CMK (cell line): ENCODE data around the gene DDX47.

Source experiments
- DNase-seq: peaks from one replicate; pipeline ENCODE4 v3.0.0-alpha.2; 2010; ENCODE audit warnings: low read depth

Gene DDX47

GRCh38 chr12:12813120-12814101, at the start of gene DDX47:
DDX47 (plus strand) TSS chr12:12813346; CDS start chr12:12813368, 22 bp downstream.
- DNase-seq = peak; percentile 83

- no peak for DNase-seq
Observed at GRCh38 chr12:12764824-12765223, 48.3 kb upstream of the DDX47 start.

GRCh38 chr12:12770262-12770661, 42.9 kb upstream of the DDX47 start:
- DNase-seq = no peak

GRCh38 chr12:12774791-12775190, 38.4 kb upstream of the DDX47 start:
- DNase-seq = no peak

- DNase-seq = no peak
Observed at GRCh38 chr12:12776261-12776660, 36.9 kb upstream of the DDX47 start.

GRCh38 chr12:12777092-12777491, 36.1 kb upstream of the DDX47 start:
- DNase-seq = no peak

GRCh38 chr12:12779007-12779406, 34.1 kb upstream of the DDX47 start:
- no peak for DNase-seq

- no peak for DNase-seq
Observed at GRCh38 chr12:12779529-12779928, 33.6 kb upstream of the DDX47 start.

- DNase-seq = no peak
Observed at GRCh38 chr12:12784116-12784515, 29.0 kb upstream of the DDX47 start.

GRCh38 chr12:12784911-12785814, 28.0 kb upstream of the DDX47 start, which contains the start of gene APOLD1:
APOLD1 (plus strand) TSS chr12:12785659; CDS start chr12:12785692, 33 bp downstream.
- no peak for DNase-seq

- no peak for DNase-seq
Observed at GRCh38 chr12:12786351-12786705, 26.8 kb upstream of the DDX47 start.

- peak; percentile 60 for DNase-seq
Observed at GRCh38 chr12:12786706-12787601, 26.2 kb upstream of the DDX47 start.

GRCh38 chr12:12788131-12788530, 25.0 kb upstream of the DDX47 start:
- DNase-seq = no peak

- no peak for DNase-seq
Observed at GRCh38 chr12:12788675-12789368, 24.3 kb upstream of the DDX47 start.

GRCh38 chr12:12790956-12791355, 22.2 kb upstream of the DDX47 start:
- DNase-seq = no peak

GRCh38 chr12:12791756-12792369, 21.3 kb upstream of the DDX47 start:
- no peak for DNase-seq

GRCh38 chr12:12792421-12792820, 20.7 kb upstream of the DDX47 start:
- DNase-seq = no peak

- DNase-seq = no peak
Observed at GRCh38 chr12:12794686-12795085, 18.5 kb upstream of the DDX47 start.

- DNase-seq = no peak
Observed at GRCh38 chr12:12796171-12796570, 17.0 kb upstream of the DDX47 start.
